Type B pancreatic cell (in vitro differentiated cells): ENCODE measurements around the gene REELD1. TPM values are rescaled to one million over a fixed set of nuclear protein-coding genes. Genes with fewer than 3 reads are reported as not detected.

Experiments
- DNase-seq: peaks from one replicate; pipeline ENCODE4 v3.0.0; 2021; ENCODE audit warnings: mixed read lengths; ENCODE audit not compliant: unreplicated experiment; ENCODE audit errors: extremely low spot score
- H3K27ac Mint-ChIP-seq: 2 replicates; pipeline ENCODE4 v1.8.0; 2021; ENCODE audit warnings: mild to moderate bottlenecking, mixed read lengths
- H3K27me3 Mint-ChIP-seq: 2 replicates; pipeline ENCODE4 v1.8.0; 2021; ENCODE audit warnings: mixed read lengths
- H3K36me3 Mint-ChIP-seq: 2 replicates; pipeline ENCODE4 v1.8.0; 2021; ENCODE audit warnings: mixed read lengths
- H3K4me1 Mint-ChIP-seq: one replicate; pipeline ENCODE4 v1.8.0; 2021; ENCODE audit warnings: mixed read lengths; ENCODE audit not compliant: unreplicated experiment
- H3K4me3 Mint-ChIP-seq: 2 replicates; pipeline ENCODE4 v1.8.0; 2021; ENCODE audit warnings: mild to moderate bottlenecking, mixed read lengths
- H3K9me3 Mint-ChIP-seq: 2 replicates; pipeline ENCODE4 v1.8.0; 2021; ENCODE audit warnings: mixed read lengths
- total RNA-seq: library from RNA; stranded (reverse); gene quantifications from 2 replicates; pipeline ENCODE4 v1.2.1, GENCODE V29; 2021; ENCODE audit warnings: low replicate concordance
- TF ChIP-seq, protein P1 (sequence below): fragments of 200-600 bp; sonication (generic); conservative IDR thresholded peaks from 2 replicates; pipeline ENCODE4 v1.5.0; 2021; ENCODE audit warnings: antibody characterized with exemption, mild to moderate bottlenecking

Gene REELD1
- total RNA-seq, 1 donor from 2014 or later = 0.14 TPM

DNA sequence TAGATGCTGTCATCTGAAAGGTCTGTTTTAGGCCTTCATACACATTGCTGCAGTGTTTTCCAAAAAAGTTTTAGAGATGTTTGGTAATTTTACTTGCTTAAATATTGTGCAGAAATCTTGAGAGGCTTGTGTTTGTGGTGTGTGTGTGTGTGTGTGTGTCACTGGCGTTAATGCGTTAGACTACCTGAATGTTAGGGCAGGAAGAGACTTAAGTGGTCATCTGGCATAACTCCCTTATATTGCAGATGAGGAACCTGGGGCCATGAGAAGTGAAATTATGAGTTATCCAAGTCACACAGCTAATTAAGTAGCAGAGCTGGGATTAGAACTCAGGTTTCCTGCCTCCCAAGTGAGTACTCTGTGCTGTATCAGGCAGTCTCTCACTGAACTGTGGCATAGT is 37.4 kb upstream of the REELD1 start:
- peaks cover 30% of the 10 kb centered on the region for H3K4me1 Mint-ChIP-seq
- no peaks in the 10 kb centered on the region for H3K36me3 Mint-ChIP-seq
- peak overlapping the region; percentile 64 for H3K27ac Mint-ChIP-seq
- TF ChIP-seq, protein P1, sequence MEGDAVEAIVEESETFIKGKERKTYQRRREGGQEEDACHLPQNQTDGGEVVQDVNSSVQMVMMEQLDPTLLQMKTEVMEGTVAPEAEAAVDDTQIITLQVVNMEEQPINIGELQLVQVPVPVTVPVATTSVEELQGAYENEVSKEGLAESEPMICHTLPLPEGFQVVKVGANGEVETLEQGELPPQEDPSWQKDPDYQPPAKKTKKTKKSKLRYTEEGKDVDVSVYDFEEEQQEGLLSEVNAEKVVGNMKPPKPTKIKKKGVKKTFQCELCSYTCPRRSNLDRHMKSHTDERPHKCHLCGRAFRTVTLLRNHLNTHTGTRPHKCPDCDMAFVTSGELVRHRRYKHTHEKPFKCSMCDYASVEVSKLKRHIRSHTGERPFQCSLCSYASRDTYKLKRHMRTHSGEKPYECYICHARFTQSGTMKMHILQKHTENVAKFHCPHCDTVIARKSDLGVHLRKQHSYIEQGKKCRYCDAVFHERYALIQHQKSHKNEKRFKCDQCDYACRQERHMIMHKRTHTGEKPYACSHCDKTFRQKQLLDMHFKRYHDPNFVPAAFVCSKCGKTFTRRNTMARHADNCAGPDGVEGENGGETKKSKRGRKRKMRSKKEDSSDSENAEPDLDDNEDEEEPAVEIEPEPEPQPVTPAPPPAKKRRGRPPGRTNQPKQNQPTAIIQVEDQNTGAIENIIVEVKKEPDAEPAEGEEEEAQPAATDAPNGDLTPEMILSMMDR = no peak
- DNase-seq = no peak
- no peaks in the 10 kb centered on the region for H3K27me3 Mint-ChIP-seq
- H3K9me3 Mint-ChIP-seq = no peaks in the 10 kb centered on the region
- peak overlapping the region; percentile 91 for H3K4me3 Mint-ChIP-seq

- no peak for DNase-seq
- H3K4me1 Mint-ChIP-seq = peaks cover 30% of the 10 kb centered on the region
- TF ChIP-seq, protein P1 = no peak
- H3K36me3 Mint-ChIP-seq = peaks cover 5% of the 10 kb centered on the region
- no peaks in the 10 kb centered on the region for H3K27me3 Mint-ChIP-seq
- H3K9me3 Mint-ChIP-seq = no peaks in the 10 kb centered on the region
- peak overlapping the region; percentile 3 for H3K27ac Mint-ChIP-seq
- peak overlapping the region; percentile 62 for H3K4me3 Mint-ChIP-seq
Observed at GRCh38 chr4:146178126-146178525, 36.2 kb upstream of the REELD1 start.

DNA sequence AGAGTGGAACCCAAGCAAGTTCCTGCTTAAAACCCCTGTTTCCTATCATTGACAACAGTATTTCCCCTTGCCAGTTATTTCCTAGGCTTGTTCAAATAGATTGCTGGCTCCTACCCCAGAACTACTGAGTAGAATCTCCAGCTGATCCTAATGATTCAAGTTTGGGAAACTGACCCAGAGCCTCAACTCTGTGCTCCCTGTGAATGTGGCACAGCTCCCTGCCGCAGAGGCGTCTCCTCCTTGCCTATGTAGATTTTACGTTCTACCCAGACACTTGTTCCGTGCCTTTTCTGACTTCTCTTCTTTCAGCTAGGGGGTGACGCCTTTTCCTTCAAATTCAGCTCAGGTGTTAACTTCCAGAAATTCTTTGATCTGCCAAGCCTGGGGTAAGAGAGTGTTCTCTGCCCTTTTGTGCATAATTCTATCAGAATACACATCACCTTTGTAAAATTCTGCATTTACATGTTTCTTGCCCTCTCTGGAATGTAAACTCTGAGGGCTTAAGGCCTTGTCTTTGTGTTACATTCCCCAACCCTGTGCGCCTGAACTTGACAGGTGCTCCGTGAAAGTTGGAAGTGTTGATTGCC is 34.5 kb upstream of the REELD1 start:
- TF ChIP-seq, protein P1 = no peak
- Mint-ChIP-seq H3K27ac (no peak overlapping the region), H3K4me1 (peaks cover 30% of the 10 kb centered on the region), H3K4me3 (no peak overlapping the region), H3K9me3 (no peaks in the 10 kb centered on the region), H3K27me3 (no peaks in the 10 kb centered on the region), H3K36me3 (peaks cover 5% of the 10 kb centered on the region)
- no peak for DNase-seq

GRCh38 chr4:146182443-146182842 is 31.9 kb upstream of the REELD1 start:
- H3K9me3 Mint-ChIP-seq = no peaks in the 10 kb centered on the region
- H3K36me3 Mint-ChIP-seq = peaks cover 19% of the 10 kb centered on the region
- TF ChIP-seq, protein P1 = no peak
- H3K4me1 Mint-ChIP-seq = peaks cover 21% of the 10 kb centered on the region
- H3K27me3 Mint-ChIP-seq = no peaks in the 10 kb centered on the region
- DNase-seq = no peak
- H3K27ac Mint-ChIP-seq = no peak overlapping the region
- H3K4me3 Mint-ChIP-seq = no peak overlapping the region

DNA sequence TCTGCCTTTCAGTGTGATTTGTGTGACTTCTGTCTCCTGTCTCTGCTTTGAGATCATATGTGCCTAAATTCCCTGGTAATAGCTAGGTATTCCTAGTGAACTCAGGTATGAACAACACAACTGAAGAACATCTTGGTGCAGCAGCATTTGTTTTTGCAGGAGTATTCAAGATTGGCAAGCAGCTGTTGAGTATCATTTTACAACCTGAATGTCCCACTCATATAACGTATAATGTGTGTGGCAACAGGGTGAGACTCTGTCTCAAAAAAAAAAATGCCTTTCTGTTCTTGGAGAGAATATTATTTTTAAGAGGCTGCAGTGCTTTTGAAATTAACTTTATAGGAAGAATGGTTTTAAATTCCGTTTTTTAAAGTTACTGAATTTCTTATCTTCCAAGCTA is 31.1 kb upstream of the REELD1 start:
- H3K27me3 Mint-ChIP-seq = no peaks in the 10 kb centered on the region
- no peak for DNase-seq
- TF ChIP-seq, protein P1 = no peak
- peaks cover 21% of the 10 kb centered on the region for H3K36me3 Mint-ChIP-seq
- H3K4me1 Mint-ChIP-seq = peaks cover 18% of the 10 kb centered on the region
- no peak overlapping the region for H3K27ac Mint-ChIP-seq
- no peaks in the 10 kb centered on the region for H3K9me3 Mint-ChIP-seq
- no peak overlapping the region for H3K4me3 Mint-ChIP-seq

DNA sequence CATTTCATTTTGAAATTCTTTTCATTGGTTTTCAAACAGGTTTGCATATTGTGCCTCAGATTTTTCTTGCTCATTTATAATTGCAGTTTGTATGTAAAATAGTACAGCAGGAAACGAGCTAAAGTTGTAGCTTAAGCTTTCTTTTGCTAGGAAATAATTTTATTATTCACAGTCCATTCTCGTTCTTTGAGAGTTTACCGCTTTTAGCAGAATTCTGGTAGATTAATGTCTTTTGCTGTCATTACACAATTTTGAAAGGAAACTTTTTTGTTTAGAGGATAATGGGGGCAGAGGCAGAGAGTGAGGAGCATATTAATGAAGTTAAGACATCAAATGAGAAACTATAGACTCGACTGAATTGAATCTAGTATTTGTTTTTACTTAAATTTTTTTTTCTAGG is 28.3 kb upstream of the REELD1 start:
- TF ChIP-seq, protein P1 = no peak
- no peak for DNase-seq
- Mint-ChIP-seq H3K27me3 (no peaks in the 10 kb centered on the region), H3K27ac (no peak overlapping the region), H3K36me3 (peaks cover 30% of the 10 kb centered on the region), H3K9me3 (no peaks in the 10 kb centered on the region), H3K4me1 (peaks cover 5% of the 10 kb centered on the region), H3K4me3 (no peak overlapping the region)
